Transverse colon (tissue), 3 donors: ENCODE data around the gene DENND1B.

Experiments used
- CTCF ChIP-seq, 5 experiments: fragments of 200-600 bp in 3 of 5; fragments of 450-650 bp in 2 of 5; sonication (generic) in 3 of 5; IDR thresholded peaks; 1 replicate in 2 of 5; 2 replicates in 3 of 5; pipeline ENCODE4 v1.5.1; 2016 to 2017; ENCODE audit warnings: antibody characterized with exemption in 5 of 5, inconsistent platforms in 3 of 5, mild to moderate bottlenecking in 2 of 5, moderate library complexity in 1 of 5
- POLR2A ChIP-seq: fragments of 450-650 bp; IDR thresholded peaks from one replicate; pipeline ENCODE4 v1.6.1; 2016; ENCODE audit warnings: antibody characterized with exemption, mild to moderate bottlenecking, moderate library complexity

GRCh38 chr1:197744979-197745378 is 30.3 kb downstream of the DENND1B start:
- TF ChIP-seq CTCF (IDR thresholded peaks at IDR 0.05) (no peak), POLR2A (no peak)
